HepG2 (cell line): ENCODE measurements around the gene EDNRA. TPM values are rescaled to one million over a fixed set of nuclear protein-coding genes. Genes with fewer than 3 reads are reported as not detected.

Experiments used
- ATAC-seq: fragments of 200-7000 bp; cut with Tn5 transposase; 3 replicates; pipeline ENCODE4 v1.9.1; 2020; ENCODE audit warnings: mild to moderate bottlenecking, moderate library complexity
- BruUV-seq: library from RNA; stranded (reverse); fragments of 400-500 nt; replicated peaks from 2 replicates; lab custom pipeline; 2021; lab: Mats Ljungman, UMichigan
- CTCF ChIA-PET: fragments of 300-600 bp; formaldehyde crosslinking; extraction: SDS; loops from one replicate; lab custom pipeline; 2021; ENCODE audit warnings: low total read pairs, inconsistent platforms, low intra/inter-chr PET ratio; lab: Yijun Ruan, JAX
- POLR2A ChIA-PET: fragments of 350-600 bp; sonication (Branson Sonifier 250); formaldehyde crosslinking; loops from one replicate; lab custom pipeline; 2020; ENCODE audit warnings: antibody characterized with exemption, inconsistent platforms; lab: Yijun Ruan, JAX
- DNase-seq: peaks from one replicate; pipeline ENCODE4 v3.0.0-alpha.2; 2015; ENCODE audit warnings: low spot score
- FAIRE-seq: peaks from 3 replicates; lab custom pipeline; 2011; peaks lifted over from hg19 to GRCh38; lab: Jason Lieb, UNC
- H2AFZ ChIP-seq: one replicate; pipeline ENCODE4 v1.6.1; 2011; ENCODE audit warnings: low read length, inconsistent platforms
- H3K27ac ChIP-seq: fragments of 300-600 bp; 3 replicates; pipeline ENCODE4 v1.8.0; 2011; ENCODE audit warnings: mixed run types, mild to moderate bottlenecking, mixed read lengths, low read length, inconsistent platforms; ENCODE audit not compliant: insufficient read depth; ENCODE audit errors: extremely low read length
- H3K27me3 ChIP-seq, 2 experiments: fragments of 200-600 bp in 1 of 2; 2 replicates in 1 of 2; 3 replicates in 1 of 2; pipeline versions ENCODE4 v1.6.0 to v1.8.0; 2011; ENCODE audit warnings: low read length in 2 of 2, mild to moderate bottlenecking in 2 of 2, moderate library complexity in 2 of 2, inconsistent platforms in 1 of 2; ENCODE audit not compliant: insufficient read depth in 2 of 2, control insufficient read depth in 1 of 2
- H3K36me3 ChIP-seq, 2 experiments: fragments of 200-600 bp in 1 of 2; replicated peaks in 1 of 2; 2 replicates in 1 of 2; 3 replicates in 1 of 2; pipeline versions ENCODE4 v1.5.1 to v1.8.0; 2011; ENCODE audit warnings: low read length in 2 of 2, inconsistent platforms in 1 of 2; ENCODE audit not compliant: insufficient read depth in 2 of 2, control insufficient read depth in 1 of 2
- H3K4me1 ChIP-seq: 2 replicates; pipeline ENCODE4 v1.5.1; 2012; ENCODE audit warnings: low read length, inconsistent platforms; ENCODE audit not compliant: insufficient read depth
- H3K4me2 ChIP-seq: 2 replicates; pipeline ENCODE4 v1.6.0; 2011; ENCODE audit warnings: low read depth, low read length, inconsistent platforms
- H3K4me3 ChIP-seq, 3 experiments: fragments of 200-600 bp in 1 of 3; sonication (generic), shearing (Covaris generic) in 1 of 3; replicated peaks in 1 of 3; 2 replicates each; pipeline ENCODE4 v1.5.1; 2011 to 2016; ENCODE audit warnings: low read length in 3 of 3, inconsistent platforms in 2 of 3, low read depth in 2 of 3, mild to moderate bottlenecking in 2 of 3, control low read depth in 1 of 3, mixed read lengths in 1 of 3; ENCODE audit not compliant: insufficient read depth in 1 of 3
- H3K79me2 ChIP-seq: one replicate; pipeline ENCODE4 v1.6.1; 2011; ENCODE audit warnings: low read length, inconsistent platforms; ENCODE audit not compliant: insufficient read depth
- H3K9ac ChIP-seq: 2 replicates; pipeline ENCODE4 v1.6.0; 2011; ENCODE audit warnings: mild to moderate bottlenecking, low read depth, low read length, inconsistent platforms; ENCODE audit not compliant: insufficient read depth
- H3K9me3 ChIP-seq: 2 replicates; pipeline ENCODE4 v1.5.1; 2012; ENCODE audit warnings: mild to moderate bottlenecking, low read length
- H4K20me1 ChIP-seq: 2 replicates; pipeline ENCODE4 v1.6.0; 2011; ENCODE audit warnings: inconsistent platforms, mild to moderate bottlenecking, low read length, moderate library complexity; ENCODE audit not compliant: insufficient read depth
- HNRNPK ChIP-seq: fragments of 200-400 bp; formaldehyde crosslinking; IDR thresholded peaks from 2 replicates; pipeline ENCODE4 v1.6.1; 2018; ENCODE audit warnings: low read length, low read depth, moderate library complexity, mild to moderate bottlenecking; ENCODE audit not compliant: poor library complexity, severe bottlenecking
- MED13 ChIP-seq: sonication (generic); formaldehyde crosslinking; IDR thresholded peaks from 2 replicates; pipeline ENCODE4 v1.5.0; 2020; ENCODE audit warnings: missing genetic modification reagents
- MIER3 ChIP-seq: IDR thresholded peaks from 2 replicates; pipeline ENCODE4 v1.6.1; 2016; ENCODE audit warnings: missing compliant biosample characterization, borderline replicate concordance
- RAD21 ChIP-seq: fragments of 450-650 bp; formaldehyde crosslinking; IDR thresholded peaks from 2 replicates; pipeline ENCODE4 v1.5.0; 2020; ENCODE audit warnings: mild to moderate bottlenecking
- REL ChIP-seq: sonication (generic); formaldehyde crosslinking; conservative IDR thresholded peaks from 2 replicates; pipeline ENCODE4 v1.8.0; 2022; ENCODE audit warnings: mild to moderate bottlenecking, missing genetic modification reagents, moderate library complexity
- SIN3B ChIP-seq: fragments of 150-350 bp; IDR thresholded peaks from 2 replicates; pipeline ENCODE4 v1.6.1; 2014; ENCODE audit warnings: low read length
- SMC3 ChIP-seq: IDR thresholded peaks from 2 replicates; pipeline ENCODE4 v1.6.1; 2011; ENCODE audit warnings: low read length, improper control_type of control experiment
- SRSF1 ChIP-seq: fragments of 200-400 bp; formaldehyde crosslinking; optimal IDR thresholded peaks from 2 replicates; pipeline ENCODE3; 2017; ENCODE audit warnings: mild to moderate bottlenecking, low read depth, low read length, moderate library complexity
- STAG1 ChIP-seq: sonication (generic); formaldehyde crosslinking; IDR thresholded peaks from 2 replicates; pipeline ENCODE4 v1.4.0; 2020; ENCODE audit warnings: missing genetic modification reagents
- TARDBP ChIP-seq: sonication (generic); formaldehyde crosslinking; IDR thresholded peaks from 2 replicates; pipeline ENCODE4 v1.8.0; 2022; ENCODE audit warnings: mild to moderate bottlenecking, missing genetic modification reagents
- TEAD3 ChIP-seq: optimal IDR thresholded peaks from 2 replicates; pipeline ENCODE3; 2016; ENCODE audit warnings: borderline replicate concordance
- ZBTB20 ChIP-seq: sonication (generic); formaldehyde crosslinking; IDR thresholded peaks from 2 replicates; pipeline ENCODE4 v1.8.1; 2023; ENCODE audit warnings: missing genetic modification reagents, low read depth, mild to moderate bottlenecking, borderline replicate concordance
- ZBTB38 ChIP-seq: sonication (generic); formaldehyde crosslinking; IDR thresholded peaks from 2 replicates; pipeline ENCODE4 v1.5.1; 2020; ENCODE audit warnings: mild to moderate bottlenecking, missing genetic modification reagents
- ZNF274 ChIP-seq: sonication (generic); formaldehyde crosslinking; IDR thresholded peaks from 2 replicates; pipeline ENCODE4 v1.5.1; 2020; ENCODE audit warnings: mild to moderate bottlenecking, missing genetic modification reagents
- ZNF292 ChIP-seq: sonication (generic); formaldehyde crosslinking; IDR thresholded peaks from 2 replicates; pipeline ENCODE4 v1.8.1; 2022; ENCODE audit warnings: mild to moderate bottlenecking, low read depth, missing genetic modification reagents, borderline replicate concordance
- ZNF367 ChIP-seq: sonication (generic); formaldehyde crosslinking; IDR thresholded peaks from 2 replicates; pipeline ENCODE4 v1.4.0; 2020; ENCODE audit warnings: missing genetic modification reagents, borderline replicate concordance
- ZNF530 ChIP-seq: sonication (generic); formaldehyde crosslinking; IDR thresholded peaks from 2 replicates; pipeline ENCODE4 v1.5.0; 2020; ENCODE audit warnings: low read depth, mild to moderate bottlenecking, missing genetic modification reagents
- WGBS: methylation state at CpG from one replicate; pipeline ENCODE4 v1.1.6; 2017; ENCODE audit warnings: low lambda C conversion rate; 5-methylcytosine and 5-hydroxymethylcytosine counted together
- in situ Hi-C: cut with HindIII; loops from 2 replicates; pipeline ENCODE4 v1.10.0; 2017; ENCODE audit warnings: low pct_unique_long_range_greater_than_20kb; ENCODE audit not compliant: extremely low pct_ligation_motif_present
- intact Hi-C: fragments of 100-400 bp; cut with micrococcal nuclease; formaldehyde crosslinking; loops from one replicate; pipeline ENCODE4 v1.10.0; 2022; ENCODE audit not compliant: unreplicated experiment
- polyA plus RNA-seq, 8 experiments: library from polyadenylated mRNA; depleted of rRNA in 3 of 8; stranded (reverse) in 7 of 8; unstranded in 1 of 8; fragments of >200 nt; fragmentation: Illumina TruSeq in 4 of 8; extraction: Trizol in 4 of 8; gene quantifications; 2 replicates each; pipeline versions ENCODE4 v1.2.1 to v1.2.3, GENCODE V29; 2011 to 2016; ENCODE audit warnings: low read depth in 4 of 8, missing spikeins in 1 of 8, mixed read lengths in 1 of 8; ENCODE audit not compliant: insufficient read depth in 1 of 8
- total RNA-seq, 5 experiments: library from RNA; depleted of rRNA; stranded (reverse); fragments of >200 nt; fragmentation: Illumina TruSeq; extraction: Trizol; gene quantifications; 2 replicates each; pipeline ENCODE4 v1.2.3, GENCODE V29; 2016; ENCODE audit warnings: low read depth in 1 of 5
- TF ChIP-seq, protein P1 (sequence below): sonication (generic); formaldehyde crosslinking; conservative IDR thresholded peaks from 2 replicates; pipeline ENCODE4 v1.8.1; 2023; ENCODE audit warnings: missing genetic modification reagents
- TF ChIP-seq, protein P2 (sequence below): sonication (generic); formaldehyde crosslinking; IDR thresholded peaks from 2 replicates; pipeline ENCODE4 v1.5.0; 2020; ENCODE audit warnings: mild to moderate bottlenecking, missing genetic modification reagents, moderate library complexity
- TF ChIP-seq, protein P3 (sequence below): sonication (generic); formaldehyde crosslinking; IDR thresholded peaks from 2 replicates; pipeline ENCODE4 v1.8.0; 2022; ENCODE audit warnings: missing genetic modification reagents, mild to moderate bottlenecking, moderate library complexity, borderline replicate concordance

EDNRA gene
- total and polyA plus RNA-seq, 2 of the 13 experiments (the other 11 are each of a cell fraction or from before 2014, with no cell fraction given): not detected

DNA sequence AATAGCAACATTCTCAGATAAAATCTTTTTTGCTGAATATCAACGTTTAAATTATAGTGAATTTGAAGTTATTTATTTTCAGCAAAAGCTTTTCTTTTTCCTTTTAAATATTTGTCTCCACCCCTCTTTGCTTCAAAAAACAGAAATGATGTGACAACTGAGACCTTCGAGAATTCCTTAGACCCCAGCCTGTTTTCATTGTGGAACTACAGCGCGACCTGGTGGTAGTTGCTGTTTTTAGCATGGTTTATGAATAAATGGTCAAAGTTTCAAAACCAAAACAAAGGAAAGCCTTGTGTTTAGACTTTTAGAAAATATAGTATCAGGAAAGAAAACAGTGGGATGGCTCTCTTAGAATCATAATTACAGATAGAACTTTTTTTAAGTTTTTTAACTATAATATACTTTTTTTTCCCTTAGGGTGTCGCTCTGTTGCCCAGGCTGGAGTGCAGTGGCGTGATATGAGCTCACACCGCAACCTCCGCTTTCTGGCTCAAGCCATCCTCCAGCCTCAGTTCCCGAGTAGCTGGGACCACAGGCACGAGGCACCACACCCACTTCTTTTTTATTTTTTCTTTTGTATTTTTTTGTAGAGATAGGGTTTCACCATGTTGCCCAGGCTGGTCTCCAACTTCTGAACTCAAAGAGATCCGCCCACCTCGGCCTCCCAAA, 109.5 kb downstream of the EDNRA start:
- BruUV-seq: no TSS peak
- TF ChIP-seq, protein P1, sequence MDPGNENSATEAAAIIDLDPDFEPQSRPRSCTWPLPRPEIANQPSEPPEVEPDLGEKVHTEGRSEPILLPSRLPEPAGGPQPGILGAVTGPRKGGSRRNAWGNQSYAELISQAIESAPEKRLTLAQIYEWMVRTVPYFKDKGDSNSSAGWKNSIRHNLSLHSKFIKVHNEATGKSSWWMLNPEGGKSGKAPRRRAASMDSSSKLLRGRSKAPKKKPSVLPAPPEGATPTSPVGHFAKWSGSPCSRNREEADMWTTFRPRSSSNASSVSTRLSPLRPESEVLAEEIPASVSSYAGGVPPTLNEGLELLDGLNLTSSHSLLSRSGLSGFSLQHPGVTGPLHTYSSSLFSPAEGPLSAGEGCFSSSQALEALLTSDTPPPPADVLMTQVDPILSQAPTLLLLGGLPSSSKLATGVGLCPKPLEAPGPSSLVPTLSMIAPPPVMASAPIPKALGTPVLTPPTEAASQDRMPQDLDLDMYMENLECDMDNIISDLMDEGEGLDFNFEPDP (CRISPR knock-in tag): no peak
- TF ChIP-seq ZNF530 (no peak), MED13 (CRISPR knock-in tag) (no peak), ZNF292 (CRISPR knock-in tag) (no peak), HNRNPK (no peak), SIN3B (no peak), RAD21 (peak; percentile 51; the same call in 1 of the 2 replicates), TEAD3 (no peak), MIER3 (CRISPR knock-in tag) (no peak), REL (CRISPR knock-in tag) (no peak), TARDBP (no peak), SMC3 (peak; percentile 73), STAG1 (CRISPR knock-in tag) (peak; percentile 85), ZNF274 (CRISPR knock-in tag) (no peak), SRSF1 (no peak), ZNF367 (no peak), ZBTB38 (CRISPR knock-in tag) (no peak), ZBTB20 (CRISPR knock-in tag) (no peak)
- TF ChIP-seq, protein P2, sequence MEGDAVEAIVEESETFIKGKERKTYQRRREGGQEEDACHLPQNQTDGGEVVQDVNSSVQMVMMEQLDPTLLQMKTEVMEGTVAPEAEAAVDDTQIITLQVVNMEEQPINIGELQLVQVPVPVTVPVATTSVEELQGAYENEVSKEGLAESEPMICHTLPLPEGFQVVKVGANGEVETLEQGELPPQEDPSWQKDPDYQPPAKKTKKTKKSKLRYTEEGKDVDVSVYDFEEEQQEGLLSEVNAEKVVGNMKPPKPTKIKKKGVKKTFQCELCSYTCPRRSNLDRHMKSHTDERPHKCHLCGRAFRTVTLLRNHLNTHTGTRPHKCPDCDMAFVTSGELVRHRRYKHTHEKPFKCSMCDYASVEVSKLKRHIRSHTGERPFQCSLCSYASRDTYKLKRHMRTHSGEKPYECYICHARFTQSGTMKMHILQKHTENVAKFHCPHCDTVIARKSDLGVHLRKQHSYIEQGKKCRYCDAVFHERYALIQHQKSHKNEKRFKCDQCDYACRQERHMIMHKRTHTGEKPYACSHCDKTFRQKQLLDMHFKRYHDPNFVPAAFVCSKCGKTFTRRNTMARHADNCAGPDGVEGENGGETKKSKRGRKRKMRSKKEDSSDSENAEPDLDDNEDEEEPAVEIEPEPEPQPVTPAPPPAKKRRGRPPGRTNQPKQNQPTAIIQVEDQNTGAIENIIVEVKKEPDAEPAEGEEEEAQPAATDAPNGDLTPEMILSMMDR (CRISPR knock-in tag): peak; percentile 76
- TF ChIP-seq, protein P3, sequence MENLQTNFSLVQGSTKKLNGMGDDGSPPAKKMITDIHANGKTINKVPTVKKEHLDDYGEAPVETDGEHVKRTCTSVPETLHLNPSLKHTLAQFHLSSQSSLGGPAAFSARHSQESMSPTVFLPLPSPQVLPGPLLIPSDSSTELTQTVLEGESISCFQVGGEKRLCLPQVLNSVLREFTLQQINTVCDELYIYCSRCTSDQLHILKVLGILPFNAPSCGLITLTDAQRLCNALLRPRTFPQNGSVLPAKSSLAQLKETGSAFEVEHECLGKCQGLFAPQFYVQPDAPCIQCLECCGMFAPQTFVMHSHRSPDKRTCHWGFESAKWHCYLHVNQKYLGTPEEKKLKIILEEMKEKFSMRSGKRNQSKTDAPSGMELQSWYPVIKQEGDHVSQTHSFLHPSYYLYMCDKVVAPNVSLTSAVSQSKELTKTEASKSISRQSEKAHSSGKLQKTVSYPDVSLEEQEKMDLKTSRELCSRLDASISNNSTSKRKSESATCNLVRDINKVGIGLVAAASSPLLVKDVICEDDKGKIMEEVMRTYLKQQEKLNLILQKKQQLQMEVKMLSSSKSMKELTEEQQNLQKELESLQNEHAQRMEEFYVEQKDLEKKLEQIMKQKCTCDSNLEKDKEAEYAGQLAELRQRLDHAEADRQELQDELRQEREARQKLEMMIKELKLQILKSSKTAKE (CRISPR knock-in tag): no peak
- in situ Hi-C loops: loop anchor here (10.0 to 25.0 kb wide), 2 partner anchors 436 to 578 kb away; no protein-coding TSS in a partner anchor
- Histone ChIP-seq H3K9me3 (no peaks in the 10 kb centered on the region), H2AFZ (no peak overlapping the region), H4K20me1 (no peaks in the 10 kb centered on the region), H3K4me2 (no peak overlapping the region), H3K79me2 (no peaks in the 10 kb centered on the region), H3K27me3 (no peaks in the 10 kb centered on the region), H3K4me1 (no peaks in the 10 kb centered on the region), H3K27ac (no peak overlapping the region), H3K9ac (no peak overlapping the region), H3K4me3 (no peak overlapping the region), H3K36me3 (no peaks in the 10 kb centered on the region)
- ChIA-PET POLR2A (no interaction called here), CTCF (interaction anchor here (1.8 to 3.1 kb wide), 3 partner anchors 71 to 429 kb away, joined by 5 to 30 read pairs (median 21); no protein-coding TSS in a partner anchor)
- intact Hi-C loops: loop anchor here (1.0 to 5.0 kb wide), 4 partner anchors 72 to 571 kb away; no protein-coding TSS in a partner anchor
- ATAC-seq (peak; percentile 70), DNase-seq (peak; percentile 31), FAIRE-seq (peak; percentile 73)
- 36% methylated on average over 12 of the region's 12 CpGs for WGBS
